Keratinocyte (primary cell): Measurements from ENCODE around the gene FAM20C. TPM values are rescaled to one million over a fixed set of nuclear protein-coding genes. Genes with fewer than 3 reads are reported as not detected.

Experiments
- DNase-seq: peaks from one replicate; pipeline ENCODE4 v3.0.0-alpha.2; 2011; ENCODE audit warnings: low read depth, missing footprints, low spot score
- FAIRE-seq: peaks from 2 replicates; lab custom pipeline; 2011; peaks lifted over from hg19 to GRCh38; lab: Jason Lieb, UNC
- H2AFZ ChIP-seq: 2 replicates; pipeline ENCODE4 v1.6.0; 2012; ENCODE audit warnings: low read length, control low read depth, inconsistent platforms; ENCODE audit not compliant: control insufficient read depth
- H3K27ac ChIP-seq: 2 replicates; pipeline ENCODE4 v1.5.1; 2011; ENCODE audit warnings: low read length; ENCODE audit not compliant: control insufficient read depth, insufficient read depth
- H3K27me3 ChIP-seq: 3 replicates; pipeline ENCODE4 v1.6.0; 2011; ENCODE audit warnings: low read length; ENCODE audit not compliant: control insufficient read depth, insufficient read depth; ENCODE audit errors: extremely low read depth
- H3K36me3 ChIP-seq, 2 experiments: 2 replicates in 1 of 2; 3 replicates in 1 of 2; pipeline ENCODE4 v1.5.1; 2011; ENCODE audit warnings: low read length in 2 of 2, mild to moderate bottlenecking in 1 of 2; ENCODE audit not compliant: control insufficient read depth in 2 of 2, insufficient read depth in 2 of 2; ENCODE audit errors: extremely low read depth in 1 of 2
- H3K4me1 ChIP-seq: 3 replicates; pipeline ENCODE4 v1.5.1; 2011; ENCODE audit warnings: low read length; ENCODE audit not compliant: control insufficient read depth, insufficient read depth; ENCODE audit errors: extremely low read depth
- H3K4me2 ChIP-seq: 3 replicates; pipeline ENCODE4 v1.6.0; 2011; ENCODE audit warnings: low read depth, low read length; ENCODE audit not compliant: control insufficient read depth, insufficient read depth; ENCODE audit errors: extremely low read depth
- H3K4me3 ChIP-seq, 3 experiments: fragments of 200-600 bp in 1 of 3; sonication (generic) in 1 of 3; 2 replicates in 2 of 3; 3 replicates in 1 of 3; pipeline ENCODE4 v1.5.1; 2011 to 2016; ENCODE audit warnings: low read length in 3 of 3, mild to moderate bottlenecking in 3 of 3, control low read depth in 2 of 3, inconsistent platforms in 1 of 3, low read depth in 1 of 3, mixed read lengths in 1 of 3, mixed run types in 1 of 3, moderate library complexity in 1 of 3; ENCODE audit not compliant: control insufficient read depth in 2 of 3, insufficient read depth in 2 of 3; ENCODE audit errors: extremely low read depth in 1 of 3
- H3K79me2 ChIP-seq: 2 replicates; pipeline ENCODE4 v1.6.0; 2012; ENCODE audit warnings: low read length; ENCODE audit not compliant: control insufficient read depth, insufficient read depth
- H3K9ac ChIP-seq: 3 replicates; pipeline ENCODE4 v1.6.0; 2011; ENCODE audit warnings: low read length; ENCODE audit not compliant: control insufficient read depth, insufficient read depth; ENCODE audit errors: extremely low read depth
- H3K9me1 ChIP-seq: 3 replicates; pipeline ENCODE4 v1.6.0; 2011; ENCODE audit warnings: low read length; ENCODE audit not compliant: control insufficient read depth, insufficient read depth; ENCODE audit errors: extremely low read depth
- H3K9me3 ChIP-seq: 2 replicates; pipeline ENCODE4 v1.5.1; 2012; ENCODE audit warnings: low read depth, low read length; ENCODE audit not compliant: control insufficient read depth
- H4K20me1 ChIP-seq: 3 replicates; pipeline ENCODE4 v1.6.0; 2011; ENCODE audit warnings: low read length; ENCODE audit not compliant: control insufficient read depth, insufficient read depth; ENCODE audit errors: extremely low read depth
- EZH2 ChIP-seq: IDR thresholded peaks from one replicate; pipeline ENCODE4 v1.6.1; 2012; ENCODE audit warnings: inconsistent platforms, mild to moderate bottlenecking, low read length, moderate library complexity
- dilution Hi-C: fragments of 300-500 bp; cut with MboI; formaldehyde crosslinking; loops from one replicate; pipeline ENCODE4 v1.7.0; 2020; ENCODE audit warnings: low sequenced_read_pairs; ENCODE audit not compliant: extremely low pct_ligation_motif_present
- polyA plus RNA-seq, 5 experiments: library from polyadenylated mRNA; depleted of rRNA in 3 of 5; stranded (reverse) in 3 of 5; stranded (forward) in 1 of 5; unstranded in 1 of 5; fragments of >200 nt; gene quantifications; 1 replicate in 1 of 5; 2 replicates in 3 of 5; 3 replicates in 1 of 5; pipeline versions ENCODE4 v1.2.1 to v1.2.3, GENCODE V29; 2011 to 2012; ENCODE audit warnings: missing spikeins in 2 of 5, low read depth in 1 of 5, low replicate concordance in 1 of 5
- TF ChIP-seq, protein P1 (sequence below), 3 experiments: IDR thresholded peaks in 1 of 3; conservative IDR thresholded peaks in 1 of 3; optimal IDR thresholded peaks in 1 of 3; 2 replicates in 2 of 3; 3 replicates in 1 of 3; pipeline versions ENCODE3 to v1.5.1; 2011; ENCODE audit warnings: low read length in 3 of 3, mild to moderate bottlenecking in 3 of 3, moderate library complexity in 2 of 3, control low read depth in 1 of 3, inconsistent platforms in 1 of 3; ENCODE audit not compliant: insufficient read depth in 2 of 3; ENCODE audit errors: extremely low read depth in 1 of 3

The FAM20C gene
- polyA plus RNA-seq, 1 donor (not counting 4 experiments of a cell fraction or from before 2014, with no cell fraction given), result 3.8 TPM

DNA sequence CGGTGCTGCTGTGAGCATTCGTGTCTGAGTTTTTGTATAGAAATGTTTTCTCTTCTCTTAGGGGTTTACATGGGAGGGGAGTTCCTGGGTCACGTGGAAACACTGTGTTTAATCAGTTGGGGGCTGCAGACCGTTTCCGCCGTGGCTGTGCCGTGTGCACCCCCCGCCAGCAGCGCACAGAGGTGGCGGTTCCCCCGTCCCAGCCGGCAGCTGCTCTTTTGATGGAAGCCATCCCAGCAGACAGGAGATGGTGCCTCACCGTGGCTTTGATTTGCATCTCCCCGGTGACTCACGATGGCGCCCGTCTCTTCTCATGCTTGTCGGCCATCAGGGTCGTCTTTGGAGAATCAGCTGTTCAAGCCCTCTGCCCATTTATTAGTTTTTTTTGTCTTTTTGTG lies 62.7 kb downstream of the FAM20C start:
- H3K27ac ChIP-seq, result no peak overlapping the region
- H3K9me1 ChIP-seq, result no peaks in the 10 kb centered on the region
- peaks cover 0 to 8% of the 10 kb centered on the region in 2 experiments for H3K36me3 ChIP-seq
- no peak overlapping the region for H3K4me2 ChIP-seq
- H3K4me3 ChIP-seq, result no peak overlapping the region
- H2AFZ ChIP-seq, result no peak overlapping the region
- no peaks in the 10 kb centered on the region for H4K20me1 ChIP-seq
- TF ChIP-seq EZH2, result no peak
- TF ChIP-seq, protein P1, sequence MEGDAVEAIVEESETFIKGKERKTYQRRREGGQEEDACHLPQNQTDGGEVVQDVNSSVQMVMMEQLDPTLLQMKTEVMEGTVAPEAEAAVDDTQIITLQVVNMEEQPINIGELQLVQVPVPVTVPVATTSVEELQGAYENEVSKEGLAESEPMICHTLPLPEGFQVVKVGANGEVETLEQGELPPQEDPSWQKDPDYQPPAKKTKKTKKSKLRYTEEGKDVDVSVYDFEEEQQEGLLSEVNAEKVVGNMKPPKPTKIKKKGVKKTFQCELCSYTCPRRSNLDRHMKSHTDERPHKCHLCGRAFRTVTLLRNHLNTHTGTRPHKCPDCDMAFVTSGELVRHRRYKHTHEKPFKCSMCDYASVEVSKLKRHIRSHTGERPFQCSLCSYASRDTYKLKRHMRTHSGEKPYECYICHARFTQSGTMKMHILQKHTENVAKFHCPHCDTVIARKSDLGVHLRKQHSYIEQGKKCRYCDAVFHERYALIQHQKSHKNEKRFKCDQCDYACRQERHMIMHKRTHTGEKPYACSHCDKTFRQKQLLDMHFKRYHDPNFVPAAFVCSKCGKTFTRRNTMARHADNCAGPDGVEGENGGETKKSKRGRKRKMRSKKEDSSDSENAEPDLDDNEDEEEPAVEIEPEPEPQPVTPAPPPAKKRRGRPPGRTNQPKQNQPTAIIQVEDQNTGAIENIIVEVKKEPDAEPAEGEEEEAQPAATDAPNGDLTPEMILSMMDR (optimal IDR thresholded peaks at IDR 0.05 in 1 of 3, IDR thresholded peaks at IDR 0.05 in 1 of 3, conservative IDR thresholded peaks at IDR 0.05 in 1 of 3; ENCODE audit: extremely low read depth in 1 of 3, insufficient read depth in 2 of 3, low read length in 3 of 3), result no peak
- FAIRE-seq, result no peak
- DNase-seq, result no peak
- H3K4me1 ChIP-seq, result no peaks in the 10 kb centered on the region
- H3K9ac ChIP-seq, result no peak overlapping the region
- H3K79me2 ChIP-seq, result no peaks in the 10 kb centered on the region
- no peaks in the 10 kb centered on the region for H3K27me3 ChIP-seq
- no peaks in the 10 kb centered on the region for H3K9me3 ChIP-seq
- dilution Hi-C loops, result no loop called here

DNA sequence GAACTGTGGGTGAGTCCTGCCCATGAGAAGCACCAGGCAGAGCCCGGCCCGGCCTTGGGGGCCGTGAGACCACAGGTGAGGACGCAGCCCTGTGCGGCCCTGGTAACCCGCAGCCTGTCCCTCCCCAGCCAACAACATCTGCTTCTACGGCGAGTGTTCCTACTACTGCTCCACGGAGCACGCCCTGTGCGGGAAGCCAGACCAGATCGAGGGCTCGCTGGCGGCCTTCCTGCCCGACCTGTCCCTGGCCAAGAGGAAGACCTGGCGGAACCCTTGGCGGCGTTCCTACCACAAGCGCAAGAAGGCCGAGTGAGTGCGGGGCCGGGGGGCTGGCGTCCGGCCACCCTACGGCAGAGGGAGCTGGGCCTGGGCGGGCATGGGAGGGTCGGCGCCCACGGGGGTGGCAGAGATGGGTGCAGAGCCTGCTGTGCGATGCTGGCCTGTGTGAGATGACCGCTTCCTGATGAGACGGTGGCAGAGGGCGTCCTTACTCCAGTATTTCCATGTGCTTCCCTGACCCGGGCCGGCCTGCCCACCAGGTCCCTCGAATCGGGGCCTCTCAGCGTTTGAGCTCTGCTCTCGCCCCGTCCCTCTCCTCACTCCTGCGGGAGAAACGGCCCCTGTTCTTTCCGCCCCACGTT lies 63.5 kb downstream of the FAM20C start:
- Histone ChIP-seq H3K36me3 (peaks cover 0 to 8% of the 10 kb centered on the region in 2 experiments), H3K4me3 (no peak overlapping the region), H4K20me1 (no peaks in the 10 kb centered on the region), H3K9ac (no peak overlapping the region), H3K4me2 (no peak overlapping the region), H3K9me1 (no peaks in the 10 kb centered on the region), H3K4me1 (no peaks in the 10 kb centered on the region), H3K27ac (no peak overlapping the region), H3K79me2 (no peaks in the 10 kb centered on the region), H3K27me3 (no peaks in the 10 kb centered on the region), H2AFZ (no peak overlapping the region), H3K9me3 (no peaks in the 10 kb centered on the region)
- DNase-seq, result no peak
- no peak for FAIRE-seq
- no peak for TF ChIP-seq EZH2
- TF ChIP-seq, protein P1 (optimal IDR thresholded peaks at IDR 0.05 in 1 of 3, IDR thresholded peaks at IDR 0.05 in 1 of 3, conservative IDR thresholded peaks at IDR 0.05 in 1 of 3; ENCODE audit: extremely low read depth in 1 of 3, insufficient read depth in 2 of 3, low read length in 3 of 3), result no peak
- dilution Hi-C loops, result no loop called here
